ENCODE measurements around the gene EIF3F.

Gene EIF3F

GRCh38 chr11:8022876-8023275 lies 35.7 kb downstream of the EIF3F start:
- no peak for DNase-seq (ENCODE audit: low read depth in 2 of 2)

GRCh38 chr11:8023831-8024555 lies 36.9 kb downstream of the EIF3F start:
- DNase-seq (ENCODE audit: low read depth in 2 of 2) = peak in 1 of 2 experiments; percentile 12

- no peak for DNase-seq (ENCODE audit: low read depth in 2 of 2)
Measured at GRCh38 chr11:8025123-8025522, 38.0 kb downstream of the EIF3F start.

- DNase-seq (ENCODE audit: low read depth in 2 of 2) = peak; percentile 43 to 45
Measured at GRCh38 chr11:8025816-8026215, 38.7 kb downstream of the EIF3F start.

GRCh38 chr11:8026982-8027381 lies 39.8 kb downstream of the EIF3F start:
- DNase-seq (ENCODE audit: low read depth in 2 of 2) = no peak

GRCh38 chr11:8028766-8029165 lies 41.6 kb downstream of the EIF3F start:
- no peak for DNase-seq (ENCODE audit: low read depth in 2 of 2)

GRCh38 chr11:8030526-8031247 lies 43.5 kb downstream of the EIF3F start:
- DNase-seq (ENCODE audit: low read depth in 2 of 2) = no peak

- DNase-seq (ENCODE audit: low read depth in 2 of 2) = no peak
Measured at GRCh38 chr11:8031248-8032115, 44.3 kb downstream of the EIF3F start.

- no peak for DNase-seq (ENCODE audit: low read depth in 2 of 2)
Measured at GRCh38 chr11:8032122-8032521, 45.0 kb downstream of the EIF3F start.

GRCh38 chr11:8032576-8033304 lies 45.6 kb downstream of the EIF3F start:
- no peak for DNase-seq (ENCODE audit: low read depth in 2 of 2)

- DNase-seq (ENCODE audit: low read depth in 2 of 2) = peak; percentile 61 to 64
Measured at GRCh38 chr11:8033305-8034105, 46.4 kb downstream of the EIF3F start.

- DNase-seq (ENCODE audit: low read depth in 2 of 2) = no peak
Measured at GRCh38 chr11:8034106-8034585, 47.0 kb downstream of the EIF3F start.

- DNase-seq (ENCODE audit: low read depth in 2 of 2) = no peak
Measured at GRCh38 chr11:8034604-8035190, 47.6 kb downstream of the EIF3F start.

- DNase-seq (ENCODE audit: low read depth in 2 of 2) = no peak
Measured at GRCh38 chr11:8035200-8035855, 48.2 kb downstream of the EIF3F start.

- no peak for DNase-seq (ENCODE audit: low read depth in 2 of 2)
Measured at GRCh38 chr11:8036002-8036802, 49.1 kb downstream of the EIF3F start.

- no peak for DNase-seq (ENCODE audit: low read depth in 2 of 2)
Measured at GRCh38 chr11:8036986-8037385, 49.8 kb downstream of the EIF3F start.

- no peak for DNase-seq (ENCODE audit: low read depth in 2 of 2)
Measured at GRCh38 chr11:8038393-8038792, 51.3 kb downstream of the EIF3F start.

- no peak for DNase-seq (ENCODE audit: low read depth in 2 of 2)
Measured at GRCh38 chr11:8038811-8039529, 51.8 kb downstream of the EIF3F start.

Measured in fibroblast of skin of left biceps (primary cell).